ENCODE measurements around the gene SECTM1.
"Not testable (repeated sequence)": the region's sequence is repeated elsewhere in the genome, so short reads cannot be mapped to it uniquely, and the experiment has no call there.

SECTM1 gene

GRCh38 chr17:82373072-82373452, 39.5 kb upstream of the SECTM1 start:
- H3K36me3 Mint-ChIP-seq; H3K9me3 Mint-ChIP-seq (ENCODE audit: low read depth); H3K27ac Mint-ChIP-seq: not testable (repeated sequence)
- Mint-ChIP-seq H3K27me3 (peaks cover 12% of the 10 kb centered on the region), H3K4me1 (ENCODE audit: low read depth) (peaks cover 15% of the 10 kb centered on the region), H3K4me3 (peak overlapping the region; percentile 72)

GRCh38 chr17:82372249-82373071, 38.9 kb upstream of the SECTM1 start:
- Mint-ChIP-seq H3K9me3 (ENCODE audit: low read depth) (no peaks in the 10 kb centered on the region), H3K27me3 (peaks cover 12% of the 10 kb centered on the region), H3K36me3 (no peaks in the 10 kb centered on the region), H3K27ac (no peak overlapping the region), H3K4me1 (ENCODE audit: low read depth) (peaks cover 15% of the 10 kb centered on the region), H3K4me3 (peak overlapping the region; percentile 72)

GRCh38 chr17:82371333-82372248, 38.0 kb upstream of the SECTM1 start, which contains the start of gene UTS2R:
TSS of gene UTS2R (plus strand) at chr17:82371765. CDS start at chr17:82374325, 2,560 bp downstream.
- Mint-ChIP-seq H3K27ac (no peak within 1 kb of the TSS), H3K9me3 (ENCODE audit: low read depth) (no peaks in the 10 kb centered on the region), H3K4me1 (ENCODE audit: low read depth) (peaks cover 15% of the 10 kb centered on the region), H3K27me3 (peaks cover 12% of the 10 kb centered on the region), H3K4me3 (peak within 1 kb of the TSS; percentile 74), H3K36me3 (no peaks in the 10 kb centered on the region)

GRCh38 chr17:82370471-82371332, 37.1 kb upstream of the SECTM1 start:
- no peaks in the 10 kb centered on the region for H3K36me3 Mint-ChIP-seq
- H3K27me3 Mint-ChIP-seq = peaks cover 12% of the 10 kb centered on the region
- H3K27ac Mint-ChIP-seq = no peak overlapping the region
- H3K4me1 Mint-ChIP-seq (ENCODE audit: low read depth) = peaks cover 15% of the 10 kb centered on the region
- peak overlapping the region; percentile 74 for H3K4me3 Mint-ChIP-seq
- H3K9me3 Mint-ChIP-seq (ENCODE audit: low read depth) = no peaks in the 10 kb centered on the region

- Mint-ChIP-seq H3K27me3 (peaks cover 12% of the 10 kb centered on the region), H3K9me3 (ENCODE audit: low read depth) (no peaks in the 10 kb centered on the region), H3K36me3 (no peaks in the 10 kb centered on the region), H3K4me1 (ENCODE audit: low read depth) (peaks cover 15% of the 10 kb centered on the region), H3K4me3 (no peak overlapping the region), H3K27ac (no peak overlapping the region)
Measured at GRCh38 chr17:82369211-82369610, 35.6 kb upstream of the SECTM1 start.

- H3K27ac Mint-ChIP-seq = no peak overlapping the region
- H3K9me3 Mint-ChIP-seq (ENCODE audit: low read depth) = no peaks in the 10 kb centered on the region
- no peak overlapping the region for H3K4me3 Mint-ChIP-seq
- H3K27me3 Mint-ChIP-seq = peaks cover 7% of the 10 kb centered on the region
- H3K36me3 Mint-ChIP-seq = no peaks in the 10 kb centered on the region
- peaks cover 12% of the 10 kb centered on the region for H3K4me1 Mint-ChIP-seq (ENCODE audit: low read depth)
Measured at GRCh38 chr17:82367724-82368524, 34.4 kb upstream of the SECTM1 start.

- Mint-ChIP-seq H3K4me1 (ENCODE audit: low read depth) (peaks cover 8% of the 10 kb centered on the region), H3K9me3 (ENCODE audit: low read depth) (no peaks in the 10 kb centered on the region), H3K4me3 (no peak overlapping the region), H3K27ac (no peak overlapping the region), H3K27me3 (peaks cover 4% of the 10 kb centered on the region), H3K36me3 (no peaks in the 10 kb centered on the region)
Measured at GRCh38 chr17:82366749-82367148, 33.2 kb upstream of the SECTM1 start.

- Mint-ChIP-seq H3K4me1 (ENCODE audit: low read depth) (peaks cover 5% of the 10 kb centered on the region), H3K9me3 (ENCODE audit: low read depth) (no peaks in the 10 kb centered on the region), H3K27ac (no peak overlapping the region), H3K27me3 (peaks cover 4% of the 10 kb centered on the region), H3K36me3 (no peaks in the 10 kb centered on the region), H3K4me3 (no peak overlapping the region)
Measured at GRCh38 chr17:82365606-82366295, 32.2 kb upstream of the SECTM1 start.

- Mint-ChIP-seq H3K27ac (no peak overlapping the region), H3K9me3 (ENCODE audit: low read depth) (no peaks in the 10 kb centered on the region), H3K4me1 (ENCODE audit: low read depth) (peaks cover 8% of the 10 kb centered on the region), H3K36me3 (peaks cover 3% of the 10 kb centered on the region), H3K27me3 (peaks cover 4% of the 10 kb centered on the region), H3K4me3 (no peak overlapping the region)
Measured at GRCh38 chr17:82361885-82362633, 28.5 kb upstream of the SECTM1 start.

GRCh38 chr17:82359451-82360074, 26.0 kb upstream of the SECTM1 start:
- H3K9me3 Mint-ChIP-seq (ENCODE audit: low read depth); H3K27ac Mint-ChIP-seq; H3K4me1 Mint-ChIP-seq (ENCODE audit: low read depth); H3K4me3 Mint-ChIP-seq; H3K27me3 Mint-ChIP-seq; H3K36me3 Mint-ChIP-seq: not testable (repeated sequence)

- peaks cover 4% of the 10 kb centered on the region for H3K27me3 Mint-ChIP-seq
- no peaks in the 10 kb centered on the region for H3K9me3 Mint-ChIP-seq (ENCODE audit: low read depth)
- no peak within 1 kb of the TSS for H3K27ac Mint-ChIP-seq
- peaks cover 3% of the 10 kb centered on the region for H3K36me3 Mint-ChIP-seq
- no peak within 1 kb of the TSS for H3K4me3 Mint-ChIP-seq
- H3K4me1 Mint-ChIP-seq (ENCODE audit: low read depth) = peaks cover 8% of the 10 kb centered on the region
Measured at GRCh38 chr17:82358465-82359350, 25.1 kb upstream of the SECTM1 start, which contains the start of gene TEX19. TSS of gene TEX19 (plus strand) at chr17:82359247. CDS start at chr17:82362151, 2,904 bp downstream.

GRCh38 chr17:82357394-82357793, 23.8 kb upstream of the SECTM1 start:
- no peaks in the 10 kb centered on the region for H3K9me3 Mint-ChIP-seq (ENCODE audit: low read depth)
- no peak overlapping the region for H3K27ac Mint-ChIP-seq
- peaks cover 3% of the 10 kb centered on the region for H3K36me3 Mint-ChIP-seq
- H3K27me3 Mint-ChIP-seq = peaks cover 4% of the 10 kb centered on the region
- H3K4me1 Mint-ChIP-seq (ENCODE audit: low read depth) = peaks cover 8% of the 10 kb centered on the region
- H3K4me3 Mint-ChIP-seq = no peak overlapping the region
